Panc1 (cell line): ENCODE data around the gene TERT. TPM values are rescaled to one million over a fixed set of nuclear protein-coding genes. Genes with fewer than 3 reads are reported as not detected.

ENCODE experiments used
- ATAC-seq: fragments of 200-7000 bp; cut with Tn5 transposase; 2 replicates; pipeline ENCODE4 v1.9.1; 2020; ENCODE audit warnings: mild to moderate bottlenecking, moderate library complexity
- BruUV-seq: library from RNA; stranded (reverse); fragments of 400-500 nt; replicated peaks from 2 replicates; lab custom pipeline; 2021; lab: Mats Ljungman, UMichigan
- CTCF ChIA-PET: fragments of 300-600 bp; sonication (Branson Sonifier 250); formaldehyde crosslinking; loops from one replicate; lab custom pipeline; 2022; ENCODE audit warnings: antibody characterized with exemption; lab: Charles Lee
- POLR2A ChIA-PET: fragments of 300-600 bp; sonication (Branson Sonifier 250); formaldehyde crosslinking; loops from one replicate; lab custom pipeline; 2022; ENCODE audit warnings: antibody characterized with exemption; lab: Charles Lee
- DNase-seq: peaks from one replicate; pipeline ENCODE4 v3.0.0-alpha.2; 2010; ENCODE audit warnings: low read depth, low spot score
- H3K27ac ChIP-seq: 2 replicates; pipeline ENCODE4 v1.5.1; 2011; ENCODE audit warnings: mild to moderate bottlenecking, low read length, inconsistent platforms
- H3K27me3 ChIP-seq: fragments of 200-500 bp; sonication (Bioruptor generic); 2 replicates; pipeline ENCODE4 v1.6.0; 2014; ENCODE audit warnings: low read length, inconsistent platforms; ENCODE audit not compliant: control insufficient read depth, insufficient read depth
- H3K36me3 ChIP-seq: fragments of 200-500 bp; sonication (Bioruptor generic); 2 replicates; pipeline ENCODE4 v1.5.1; 2014; ENCODE audit warnings: inconsistent platforms, mild to moderate bottlenecking, low read length, moderate library complexity; ENCODE audit not compliant: control insufficient read depth, insufficient read depth
- H3K4me1 ChIP-seq: 2 replicates; pipeline ENCODE4 v1.5.1; 2011; ENCODE audit warnings: inconsistent platforms, mild to moderate bottlenecking, low read length, moderate library complexity; ENCODE audit not compliant: control insufficient read depth, insufficient read depth
- H3K4me3 ChIP-seq, 2 experiments: 2 replicates each; pipeline ENCODE4 v1.5.1; 2011 to 2012; ENCODE audit warnings: low read depth in 2 of 2, low read length in 2 of 2, mild to moderate bottlenecking in 2 of 2, inconsistent platforms in 1 of 2, moderate library complexity in 1 of 2
- H3K9me3 ChIP-seq: fragments of 200-500 bp; sonication (Bioruptor generic); 2 replicates; pipeline ENCODE4 v1.5.1; 2014; ENCODE audit warnings: low read depth, mild to moderate bottlenecking, inconsistent platforms, low read length, moderate library complexity; ENCODE audit not compliant: control insufficient read depth, insufficient read depth
- POLR2AphosphoS5 ChIP-seq: IDR thresholded peaks from 2 replicates; pipeline ENCODE4 v1.6.1; 2012; ENCODE audit warnings: mild to moderate bottlenecking, low read depth, low read length, moderate library complexity
- SIN3A ChIP-seq: IDR thresholded peaks from 2 replicates; pipeline ENCODE4 v1.6.1; 2012; ENCODE audit warnings: low read depth, mild to moderate bottlenecking, low read length, moderate library complexity, borderline replicate concordance; ENCODE audit not compliant: insufficient read depth
- TCF7L2 ChIP-seq: IDR thresholded peaks from 2 replicates; pipeline ENCODE4 v1.6.1; 2011; ENCODE audit warnings: mild to moderate bottlenecking, low read depth, low read length, inconsistent platforms
- in situ Hi-C: cut with HindIII; loops from 2 replicates; pipeline ENCODE4 v1.10.0; 2016; ENCODE audit warnings: low sequenced_read_pairs, low pct_unique_long_range_greater_than_20kb
- intact Hi-C: fragments of 100-400 bp; cut with micrococcal nuclease; formaldehyde crosslinking; loops from one replicate; pipeline ENCODE4 v1.10.0; 2022; ENCODE audit not compliant: unreplicated experiment
- total RNA-seq: library from RNA; stranded (reverse); gene quantifications from one replicate; pipeline ENCODE4 v1.2.1, GENCODE V29; 2021; ENCODE audit not compliant: unreplicated experiment
- TF ChIP-seq, protein P1 (sequence below), 2 experiments: IDR thresholded peaks; 2 replicates each; pipeline ENCODE4 v1.6.1; 2011 to 2012; ENCODE audit warnings: low read depth in 2 of 2, control low read depth in 1 of 2, low read length in 1 of 2, mild to moderate bottlenecking in 1 of 2, moderate library complexity in 1 of 2; ENCODE audit not compliant: insufficient read depth in 1 of 2
- TF ChIP-seq, protein P2 (sequence below): fragments of 450-650 bp; IDR thresholded peaks from 2 replicates; pipeline ENCODE4 v1.5.1; 2017; ENCODE audit warnings: mild to moderate bottlenecking

TERT gene
- total RNA-seq, 1 experiment from 2014 or later: 8.9 TPM

DNA sequence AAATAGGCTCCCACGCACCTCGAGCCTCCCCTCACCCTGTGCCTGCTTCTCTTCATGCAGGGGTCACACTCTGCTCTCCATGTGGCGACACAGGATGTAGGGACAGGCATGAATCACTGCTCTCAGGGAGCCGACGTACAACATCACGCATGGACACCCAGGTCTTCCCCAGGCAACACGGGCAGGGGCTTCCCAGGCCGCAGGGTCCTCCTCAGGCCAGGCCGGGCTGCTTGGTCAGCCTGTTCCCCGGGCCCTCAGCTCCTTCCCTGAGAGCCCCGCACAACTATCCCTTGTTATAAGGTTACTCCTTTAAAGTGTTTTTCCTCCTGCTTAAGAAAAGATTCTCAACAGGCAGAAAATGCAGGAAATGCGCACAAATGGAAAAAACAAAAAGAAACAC, 68.6 kb downstream of the TERT start:
- DNase-seq (no peak), ATAC-seq (no peak)
- in situ Hi-C loops: no loop called here
- intact Hi-C loops: no loop called here
- no peak for TF ChIP-seq TCF7L2
- Histone ChIP-seq H3K36me3 (no peaks in the 10 kb centered on the region), H3K4me3 (no peak overlapping the region), H3K4me1 (peaks cover 4% of the 10 kb centered on the region), H3K27me3 (no peaks in the 10 kb centered on the region), H3K9me3 (no peaks in the 10 kb centered on the region), H3K27ac (no peak overlapping the region)
- ChIA-PET CTCF (no interaction called here), POLR2A (no interaction called here)
- BruUV-seq: no TSS peak

DNA sequence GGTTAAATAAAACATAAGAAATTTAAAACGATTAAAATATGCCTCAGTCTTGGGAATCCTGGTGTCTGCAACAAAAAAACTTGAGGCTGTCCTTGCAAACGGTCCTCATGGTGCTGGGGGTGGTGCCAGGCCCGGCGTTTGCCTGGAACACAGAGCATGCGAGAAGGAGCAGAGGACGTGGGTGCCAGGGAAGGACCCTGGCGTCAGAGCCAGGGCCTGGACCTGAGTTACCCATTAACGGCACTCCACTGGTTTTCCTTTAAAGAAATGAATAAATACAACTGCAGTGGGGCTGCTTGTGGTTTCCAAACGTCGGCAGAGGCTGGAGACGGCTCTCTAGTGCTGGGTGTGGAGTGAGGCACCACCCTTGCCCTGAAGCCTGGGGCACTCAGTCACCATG, 69.8 kb downstream of the TERT start, which contains the start of gene SLC6A18:
TSS of gene SLC6A18 (plus strand) at position 301 of the 400 bp plus-strand sequence. CDS start at position 398, 97 bp downstream.
- TF ChIP-seq, protein P1, sequence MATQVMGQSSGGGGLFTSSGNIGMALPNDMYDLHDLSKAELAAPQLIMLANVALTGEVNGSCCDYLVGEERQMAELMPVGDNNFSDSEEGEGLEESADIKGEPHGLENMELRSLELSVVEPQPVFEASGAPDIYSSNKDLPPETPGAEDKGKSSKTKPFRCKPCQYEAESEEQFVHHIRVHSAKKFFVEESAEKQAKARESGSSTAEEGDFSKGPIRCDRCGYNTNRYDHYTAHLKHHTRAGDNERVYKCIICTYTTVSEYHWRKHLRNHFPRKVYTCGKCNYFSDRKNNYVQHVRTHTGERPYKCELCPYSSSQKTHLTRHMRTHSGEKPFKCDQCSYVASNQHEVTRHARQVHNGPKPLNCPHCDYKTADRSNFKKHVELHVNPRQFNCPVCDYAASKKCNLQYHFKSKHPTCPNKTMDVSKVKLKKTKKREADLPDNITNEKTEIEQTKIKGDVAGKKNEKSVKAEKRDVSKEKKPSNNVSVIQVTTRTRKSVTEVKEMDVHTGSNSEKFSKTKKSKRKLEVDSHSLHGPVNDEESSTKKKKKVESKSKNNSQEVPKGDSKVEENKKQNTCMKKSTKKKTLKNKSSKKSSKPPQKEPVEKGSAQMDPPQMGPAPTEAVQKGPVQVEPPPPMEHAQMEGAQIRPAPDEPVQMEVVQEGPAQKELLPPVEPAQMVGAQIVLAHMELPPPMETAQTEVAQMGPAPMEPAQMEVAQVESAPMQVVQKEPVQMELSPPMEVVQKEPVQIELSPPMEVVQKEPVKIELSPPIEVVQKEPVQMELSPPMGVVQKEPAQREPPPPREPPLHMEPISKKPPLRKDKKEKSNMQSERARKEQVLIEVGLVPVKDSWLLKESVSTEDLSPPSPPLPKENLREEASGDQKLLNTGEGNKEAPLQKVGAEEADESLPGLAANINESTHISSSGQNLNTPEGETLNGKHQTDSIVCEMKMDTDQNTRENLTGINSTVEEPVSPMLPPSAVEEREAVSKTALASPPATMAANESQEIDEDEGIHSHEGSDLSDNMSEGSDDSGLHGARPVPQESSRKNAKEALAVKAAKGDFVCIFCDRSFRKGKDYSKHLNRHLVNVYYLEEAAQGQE (IDR thresholded peaks at IDR 0.05; ENCODE audit: insufficient read depth in 1 of 2, low read depth in 2 of 2, low read length in 1 of 2): no peak
- TF ChIP-seq SIN3A (no peak), POLR2AphosphoS5 (no peak), TCF7L2 (no peak)
- TF ChIP-seq, protein P2, sequence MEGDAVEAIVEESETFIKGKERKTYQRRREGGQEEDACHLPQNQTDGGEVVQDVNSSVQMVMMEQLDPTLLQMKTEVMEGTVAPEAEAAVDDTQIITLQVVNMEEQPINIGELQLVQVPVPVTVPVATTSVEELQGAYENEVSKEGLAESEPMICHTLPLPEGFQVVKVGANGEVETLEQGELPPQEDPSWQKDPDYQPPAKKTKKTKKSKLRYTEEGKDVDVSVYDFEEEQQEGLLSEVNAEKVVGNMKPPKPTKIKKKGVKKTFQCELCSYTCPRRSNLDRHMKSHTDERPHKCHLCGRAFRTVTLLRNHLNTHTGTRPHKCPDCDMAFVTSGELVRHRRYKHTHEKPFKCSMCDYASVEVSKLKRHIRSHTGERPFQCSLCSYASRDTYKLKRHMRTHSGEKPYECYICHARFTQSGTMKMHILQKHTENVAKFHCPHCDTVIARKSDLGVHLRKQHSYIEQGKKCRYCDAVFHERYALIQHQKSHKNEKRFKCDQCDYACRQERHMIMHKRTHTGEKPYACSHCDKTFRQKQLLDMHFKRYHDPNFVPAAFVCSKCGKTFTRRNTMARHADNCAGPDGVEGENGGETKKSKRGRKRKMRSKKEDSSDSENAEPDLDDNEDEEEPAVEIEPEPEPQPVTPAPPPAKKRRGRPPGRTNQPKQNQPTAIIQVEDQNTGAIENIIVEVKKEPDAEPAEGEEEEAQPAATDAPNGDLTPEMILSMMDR: no peak
- peaks cover 4% of the 10 kb centered on the region for H3K4me1 ChIP-seq

DNA sequence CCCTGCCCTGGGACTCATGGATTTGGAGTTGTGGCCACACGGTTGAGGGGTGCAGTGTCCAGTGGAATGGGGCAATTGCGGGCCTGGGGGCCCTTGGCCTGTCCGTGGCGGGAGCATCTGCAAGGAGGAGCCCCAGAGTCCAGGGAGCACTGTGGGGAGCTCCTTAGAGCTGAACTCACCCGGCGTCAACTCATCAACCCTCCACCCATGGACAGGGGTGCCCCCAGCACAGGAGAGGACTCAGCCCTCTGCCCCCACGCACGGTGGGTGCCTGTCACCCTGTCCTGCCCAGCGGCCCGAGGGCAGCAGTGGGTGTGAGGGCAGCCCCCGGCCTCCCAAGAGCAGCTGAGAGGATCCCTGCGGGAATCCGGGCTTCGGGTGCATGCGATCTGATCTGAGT, 70.2 kb downstream of the TERT start:
- no peak overlapping the region for H3K27ac ChIP-seq
- ChIA-PET CTCF (no interaction called here), POLR2A (interaction anchor here (0.6 kb wide), 2 partner anchors 91 to 879 kb away, joined by 4 read pairs; no protein-coding TSS in a partner anchor)
- no peak for ATAC-seq
- intact Hi-C loops (no loop called here), in situ Hi-C loops (no loop called here)
- H3K4me3 ChIP-seq: no peak overlapping the region
- DNase-seq: no peak
- no TSS peak for BruUV-seq
- H3K36me3 ChIP-seq: no peaks in the 10 kb centered on the region
- no peaks in the 10 kb centered on the region for H3K27me3 ChIP-seq
- no peaks in the 10 kb centered on the region for H3K9me3 ChIP-seq
- TF ChIP-seq TCF7L2 (no peak), POLR2AphosphoS5 (no peak), SIN3A (no peak)
- TF ChIP-seq, protein P2: no peak
- TF ChIP-seq, protein P1 (IDR thresholded peaks at IDR 0.05; ENCODE audit: insufficient read depth in 1 of 2, low read depth in 2 of 2, low read length in 1 of 2): no peak
- H3K4me1 ChIP-seq: peaks cover 4% of the 10 kb centered on the region

More for the DNA sequence above, 69.8 kb downstream of the TERT start, which contains the start of gene SLC6A18:
- ATAC-seq: no peak
- BruUV-seq: no TSS peak
- Histone ChIP-seq H3K27me3 (no peaks in the 10 kb centered on the region), H3K36me3 (no peaks in the 10 kb centered on the region), H3K4me3 (no peak within 1 kb of the TSS), H3K9me3 (no peaks in the 10 kb centered on the region), H3K27ac (no peak within 1 kb of the TSS)
- ChIA-PET CTCF (no interaction called here), POLR2A (no interaction called here)
- in situ Hi-C loops: no loop called here
- DNase-seq: no peak
- intact Hi-C loops: no loop called here
